Thyroid gland (tissue), 4 donors: Measurements from ENCODE around the gene TBC1D16. TPM values are rescaled to one million over a fixed set of nuclear protein-coding genes. Genes with fewer than 3 reads are reported as not detected.

ENCODE experiments used
- DNase-seq, 2 donors: peaks; one replicate each; pipeline ENCODE4 v3.0.0-alpha.2; 2019
- H3K27ac ChIP-seq, 3 donors: fragments of 200-600 bp; sonication (generic); 1 replicate in 2 of 3; 2 replicates in 1 of 3; pipeline ENCODE4 v1.5.1; 2016 to 2019; ENCODE audit warnings: mild to moderate bottlenecking in 1 of 3, moderate library complexity in 1 of 3
- H3K27me3 ChIP-seq: fragments of 200-600 bp; sonication (generic); one replicate; pipeline ENCODE4 v1.5.1; 2019
- H3K36me3 ChIP-seq, 2 donors: fragments of 200-600 bp; sonication (generic); one replicate each; pipeline ENCODE4 v1.5.1; 2016 to 2019
- H3K4me1 ChIP-seq, 2 donors: fragments of 200-600 bp; sonication (generic); one replicate each; pipeline ENCODE4 v1.5.1; 2017 to 2019
- H3K4me3 ChIP-seq, 3 donors: fragments of 200-600 bp; sonication (generic); replicated peaks in 1 of 3; 1 replicate in 2 of 3; 2 replicates in 1 of 3; pipeline ENCODE4 v1.5.1; 2016; ENCODE audit warnings: mild to moderate bottlenecking in 1 of 3
- H3K9me3 ChIP-seq: fragments of 200-600 bp; sonication (generic); one replicate; pipeline ENCODE4 v1.5.1; 2017
- POLR2A ChIP-seq, 2 donors: fragments of 450-650 bp; IDR thresholded peaks; one replicate each; pipeline ENCODE4 v1.6.1; 2017; ENCODE audit warnings: antibody characterized with exemption in 2 of 2, mild to moderate bottlenecking in 2 of 2, moderate library complexity in 1 of 2
- WGBS, 2 donors: methylation state at CpG; one replicate each; pipeline ENCODE4 v1.1.5; 2017; 5-methylcytosine and 5-hydroxymethylcytosine counted together
- intact Hi-C: fragments of 100-400 bp; cut with DNase I; formaldehyde crosslinking; loops from one replicate; pipeline ENCODE4 v1.15.1; 2023
- total RNA-seq, 4 donors: library from RNA; depleted of rRNA; stranded (reverse); fragments of >200 nt; gene quantifications; one replicate each; pipeline ENCODE4 v1.2.3, GENCODE V29; 2016
- TF ChIP-seq, protein P1 (sequence below), 6 experiments: fragments of 200-600 bp in 3 of 6; fragments of 450-650 bp in 3 of 6; sonication (generic) in 3 of 6; IDR thresholded peaks; one replicate each; pipeline ENCODE4 v1.5.1; 2016 to 2019; ENCODE audit warnings: antibody characterized with exemption in 6 of 6, mild to moderate bottlenecking in 2 of 6, inconsistent platforms in 1 of 6, moderate library complexity in 1 of 6

TBC1D16 gene
- total RNA-seq, 4 donors from 2014 or later, result 25.4 to 32.2 (median 29.8) TPM

DNA sequence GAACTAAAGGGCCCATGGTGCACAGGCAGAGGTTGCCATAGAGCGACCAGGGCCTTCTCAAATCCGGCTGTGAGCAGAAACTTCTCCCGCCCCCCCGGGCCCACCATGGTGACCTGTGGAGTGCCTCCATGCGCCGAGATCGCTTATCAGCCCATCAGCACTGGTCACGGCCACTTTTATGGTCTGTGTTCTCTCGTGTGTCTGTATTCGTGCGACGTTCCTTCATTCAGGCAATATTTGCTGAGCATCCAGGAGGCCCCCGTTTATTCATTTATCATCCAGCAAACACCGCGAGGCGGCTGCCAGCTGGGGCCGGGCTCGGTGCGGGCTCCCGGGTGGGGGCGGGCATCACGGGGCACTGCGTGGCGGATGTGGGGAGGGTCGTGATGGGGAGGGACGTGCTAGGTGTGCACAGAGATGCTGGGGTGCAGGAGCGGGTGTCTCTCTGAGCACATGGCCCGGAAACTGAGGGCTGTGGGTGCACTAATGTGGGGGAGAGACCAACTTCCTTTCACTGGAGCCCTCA, 108.5 kb downstream of the TBC1D16 start:
- H3K27me3 ChIP-seq, result peaks cover 8% of the 10 kb centered on the region

DNA sequence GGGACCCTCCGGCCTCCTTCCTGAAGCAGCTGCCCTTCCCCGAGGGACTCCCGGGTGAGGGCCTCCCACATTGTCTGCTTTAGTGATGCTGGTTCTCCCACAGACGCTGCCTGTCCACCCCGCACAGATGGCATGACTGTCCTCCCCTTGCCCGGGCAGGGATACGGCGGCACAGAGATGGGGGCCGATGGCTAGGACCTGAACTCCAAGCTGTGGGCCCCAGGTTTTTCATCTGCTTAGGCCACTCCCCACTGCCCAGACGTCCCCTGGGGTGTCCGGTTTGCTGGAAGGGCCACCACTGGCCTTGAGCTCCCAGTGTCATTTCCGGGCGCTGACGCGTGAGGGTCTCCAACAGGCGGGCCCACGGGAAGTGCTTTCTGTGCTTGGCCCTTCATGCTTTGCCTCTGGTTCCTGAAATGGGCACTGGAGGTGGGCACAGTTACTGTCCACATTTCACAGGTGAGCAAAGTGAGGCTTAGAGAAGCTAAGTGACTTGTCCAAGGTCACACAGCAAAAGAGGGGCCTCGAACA, 109.0 kb downstream of the TBC1D16 start:
- TF ChIP-seq, protein P1, sequence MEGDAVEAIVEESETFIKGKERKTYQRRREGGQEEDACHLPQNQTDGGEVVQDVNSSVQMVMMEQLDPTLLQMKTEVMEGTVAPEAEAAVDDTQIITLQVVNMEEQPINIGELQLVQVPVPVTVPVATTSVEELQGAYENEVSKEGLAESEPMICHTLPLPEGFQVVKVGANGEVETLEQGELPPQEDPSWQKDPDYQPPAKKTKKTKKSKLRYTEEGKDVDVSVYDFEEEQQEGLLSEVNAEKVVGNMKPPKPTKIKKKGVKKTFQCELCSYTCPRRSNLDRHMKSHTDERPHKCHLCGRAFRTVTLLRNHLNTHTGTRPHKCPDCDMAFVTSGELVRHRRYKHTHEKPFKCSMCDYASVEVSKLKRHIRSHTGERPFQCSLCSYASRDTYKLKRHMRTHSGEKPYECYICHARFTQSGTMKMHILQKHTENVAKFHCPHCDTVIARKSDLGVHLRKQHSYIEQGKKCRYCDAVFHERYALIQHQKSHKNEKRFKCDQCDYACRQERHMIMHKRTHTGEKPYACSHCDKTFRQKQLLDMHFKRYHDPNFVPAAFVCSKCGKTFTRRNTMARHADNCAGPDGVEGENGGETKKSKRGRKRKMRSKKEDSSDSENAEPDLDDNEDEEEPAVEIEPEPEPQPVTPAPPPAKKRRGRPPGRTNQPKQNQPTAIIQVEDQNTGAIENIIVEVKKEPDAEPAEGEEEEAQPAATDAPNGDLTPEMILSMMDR (IDR thresholded peaks at IDR 0.05), result no peak
- no peak for TF ChIP-seq POLR2A (IDR thresholded peaks at IDR 0.05)
- DNase-seq, result no peak
- Histone ChIP-seq H3K36me3 (no peaks in the 10 kb centered on the region), H3K27ac (no peak overlapping the region), H3K4me3 (no peak overlapping the region), H3K4me1 (peaks cover 16 to 38% of the 10 kb centered on the region in 2 donors), H3K9me3 (no peaks in the 10 kb centered on the region), H3K27me3 (peaks cover 8% of the 10 kb centered on the region)
- intact Hi-C loops, result loop anchor here (10.0 kb wide), 1 partner anchor 122 kb away; no protein-coding TSS in a partner anchor
- whole genome bisulfite sequencing, 2 donors, result 86 to 91% methylated on average over 12 to 18 of the region's 18 CpGs

More for the DNA sequence above, 108.5 kb downstream of the TBC1D16 start:
- WGBS, 2 donors, result 87 to 88% methylated on average over 28 of the region's 28 CpGs
- Histone ChIP-seq H3K9me3 (no peaks in the 10 kb centered on the region), H3K27ac (no peak overlapping the region), H3K4me1 (peaks cover 16 to 39% of the 10 kb centered on the region in 2 donors), H3K4me3 (no peak overlapping the region), H3K36me3 (no peaks in the 10 kb centered on the region)
- intact Hi-C loops, result loop anchor here (10.0 kb wide), 1 partner anchor 122 kb away; no protein-coding TSS in a partner anchor
- no peak for DNase-seq
- TF ChIP-seq, protein P1 (IDR thresholded peaks at IDR 0.05), result no peak
- TF ChIP-seq POLR2A (IDR thresholded peaks at IDR 0.05), result no peak

DNA sequence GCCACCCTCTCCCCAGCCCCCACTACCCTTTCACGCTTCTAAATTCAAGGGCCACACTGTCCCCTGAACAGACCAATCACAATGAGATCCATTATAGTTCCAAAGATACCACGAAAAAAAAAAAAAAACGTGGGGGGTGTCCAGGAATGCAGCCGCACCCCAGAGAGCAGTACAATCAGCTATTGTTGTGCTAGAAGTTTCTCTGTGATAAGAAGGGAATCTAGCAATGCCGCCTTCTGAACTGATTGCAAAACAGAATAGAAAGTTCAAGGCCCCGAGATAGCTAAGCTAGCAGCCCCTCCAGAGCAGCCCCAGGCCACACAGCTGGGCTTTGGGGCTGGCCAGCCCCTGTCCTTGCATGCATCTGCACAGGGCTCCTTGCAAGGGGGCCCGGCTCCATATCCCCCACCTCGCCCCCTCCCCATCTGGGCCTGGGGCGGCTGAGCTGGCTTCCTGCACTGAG, 109.5 kb downstream of the TBC1D16 start:
- 62 to 72% methylated on average over 7 to 9 of the region's 9 CpGs for WGBS, 2 donors
- no peak overlapping the region for H3K27ac ChIP-seq
- H3K4me1 ChIP-seq, result peaks cover 16 to 33% of the 10 kb centered on the region in 2 donors
- H3K9me3 ChIP-seq, result no peaks in the 10 kb centered on the region
- TF ChIP-seq, protein P1 (IDR thresholded peaks at IDR 0.05), result no peak
- no peak for TF ChIP-seq POLR2A (IDR thresholded peaks at IDR 0.05)
- intact Hi-C loops, result loop anchor here (10.0 kb wide), 1 partner anchor 121 kb away; no protein-coding TSS in a partner anchor
- DNase-seq, result no peak
- no peaks in the 10 kb centered on the region for H3K36me3 ChIP-seq
- peaks cover 8% of the 10 kb centered on the region for H3K27me3 ChIP-seq
- H3K4me3 ChIP-seq, result no peak overlapping the region

- Histone ChIP-seq H3K4me1 (peaks cover 13 to 25% of the 10 kb centered on the region in 2 donors), H3K9me3 (no peaks in the 10 kb centered on the region), H3K4me3 (no peak overlapping the region), H3K36me3 (no peaks in the 10 kb centered on the region), H3K27me3 (peaks cover 4% of the 10 kb centered on the region), H3K27ac (peak overlapping the region in 2 of 3 donors; percentile 3 to 41)
- intact Hi-C loops, result loop anchor here (10.0 kb wide), 1 partner anchor 121 kb away; no protein-coding TSS in a partner anchor
- DNase-seq, result peak; percentile 96 to 97
- TF ChIP-seq, protein P1 (IDR thresholded peaks at IDR 0.05), result peak in 1 of 6 experiments; percentile 11
- TF ChIP-seq POLR2A (IDR thresholded peaks at IDR 0.05), result no peak
- WGBS, 2 donors, result 66 to 79% methylated on average over 16 to 21 of the region's 29 CpGs
These were observed 110.3 kb downstream of the TBC1D16 start for GRCh38 chr17:79925242-79925957.
